Left lung (tissue), 10 donors: Measurements from ENCODE around the gene FAM110A. TPM values are rescaled to one million over a fixed set of nuclear protein-coding genes. Genes with fewer than 3 reads are reported as not detected.

Source experiments
- ATAC-seq: fragments of 200-7000 bp; cut with Tn5 transposase; one replicate; pipeline ENCODE4 v1.9.1; 2020; ENCODE audit warnings: moderate library complexity
- DNase-seq, 4 donors: peaks; one replicate each; pipeline ENCODE4 v3.0.0-alpha.2; 2013 to 2020
- H3K27ac ChIP-seq, 2 donors: fragments of 200-600 bp; sonication (generic) in 1 of 2; one replicate each; pipeline versions ENCODE4 v1.5.0 to v1.8.0; 2020 to 2021
- H3K27me3 ChIP-seq, 2 donors: fragments of 200-600 bp; sonication (generic) in 1 of 2; one replicate each; pipeline versions ENCODE4 v1.5.0 to v1.8.0; 2020 to 2021
- H3K36me3 ChIP-seq, 2 donors: fragments of 200-600 bp; sonication (generic) in 1 of 2; one replicate each; pipeline versions ENCODE4 v1.5.0 to v1.8.0; 2020 to 2021
- H3K4me1 ChIP-seq, 2 donors: fragments of 200-600 bp; one replicate each; pipeline ENCODE4 v1.8.0; 2021
- H3K4me3 ChIP-seq, 2 donors: fragments of 200-600 bp; sonication (generic) in 1 of 2; one replicate each; pipeline versions ENCODE4 v1.5.0 to v1.8.0; 2020 to 2021; ENCODE audit warnings: mild to moderate bottlenecking in 1 of 2
- H3K9me3 ChIP-seq, 2 donors: fragments of 200-600 bp; sonication (generic) in 1 of 2; one replicate each; pipeline versions ENCODE4 v1.5.0 to v1.8.0; 2020 to 2021
- CTCF ChIP-seq, 2 donors: fragments of 200-600 bp; sonication (generic) in 1 of 2; IDR thresholded peaks; one replicate each; pipeline versions ENCODE4 v1.5.0 to v1.8.0; 2021; ENCODE audit warnings: antibody characterized with exemption in 2 of 2
- intact Hi-C, 2 donors: fragments of 100-400 bp; cut with DNase I; formaldehyde crosslinking; loops; one replicate each; pipeline versions ENCODE4 v1.11.2 to v1.14.2; 2022
- polyA plus RNA-seq, 6 donors: library from polyadenylated mRNA; unstranded; fragments of 120-200 nt; gene quantifications; one replicate each; pipeline ENCODE4 v1.2.1, GENCODE V29; 2013; ENCODE audit not compliant: insufficient read length in 6 of 6
- total RNA-seq, 2 donors: library from RNA; stranded (reverse); fragmentation: NEBNext Ultra II Directional; extraction: Animal tissue kit (Norgen Biotek cat#: 25700); gene quantifications; one replicate each; pipeline ENCODE4 v1.2.1, GENCODE V29; 2021
- donor health status: DM: no; HTN: yes; CAD: no.
- donor health status: DM: no; HTN: no; CAD: no.

FAM110A gene
- total and polyA plus RNA-seq, 8 donors = 11.8 to 21.5 (median 13.4) TPM

GRCh38 chr20:828987-829386 lies 4.5 kb upstream of the FAM110A start:
- no peak overlapping the region for H3K27ac ChIP-seq
- H3K36me3 ChIP-seq = no peaks in the 10 kb centered on the region
- peaks cover 0 to 11% of the 10 kb centered on the region in 2 donors for H3K4me1 ChIP-seq
- H3K9me3 ChIP-seq = no peaks in the 10 kb centered on the region
- H3K4me3 ChIP-seq = no peak overlapping the region
- no peak for DNase-seq
- no peak for TF ChIP-seq CTCF (IDR thresholded peaks at IDR 0.05)
- no peak for ATAC-seq
- intact Hi-C loops = no loop called here
- no peaks in the 10 kb centered on the region for H3K27me3 ChIP-seq

- ATAC-seq (no peak), DNase-seq (no peak)
- no peak overlapping the region for H3K27ac ChIP-seq
- no peaks in the 10 kb centered on the region for H3K9me3 ChIP-seq
- no peak for TF ChIP-seq CTCF (IDR thresholded peaks at IDR 0.05)
- intact Hi-C loops = no loop called here
- peaks cover 0 to 17% of the 10 kb centered on the region in 2 donors for H3K4me1 ChIP-seq
- H3K36me3 ChIP-seq = no peaks in the 10 kb centered on the region
- no peak overlapping the region for H3K4me3 ChIP-seq
- H3K27me3 ChIP-seq = no peaks in the 10 kb centered on the region
Measured at GRCh38 chr20:829551-829950, 4.0 kb upstream of the FAM110A start.

- no peak for TF ChIP-seq CTCF (IDR thresholded peaks at IDR 0.05)
- H3K27me3 ChIP-seq = no peaks in the 10 kb centered on the region
- ATAC-seq (no peak), DNase-seq (no peak)
- H3K36me3 ChIP-seq = no peaks in the 10 kb centered on the region
- no peaks in the 10 kb centered on the region for H3K9me3 ChIP-seq
- intact Hi-C loops = no loop called here
- H3K4me3 ChIP-seq = no peak overlapping the region
- no peak overlapping the region for H3K27ac ChIP-seq
- H3K4me1 ChIP-seq = peaks cover 0 to 22% of the 10 kb centered on the region in 2 donors
Measured at GRCh38 chr20:830011-830521, 3.4 kb upstream of the FAM110A start.

- DNase-seq = no peak
- Histone ChIP-seq H3K27me3 (no peaks in the 10 kb centered on the region), H3K4me1 (peaks cover 9 to 34% of the 10 kb centered on the region in 2 donors), H3K4me3 (no peak overlapping the region), H3K27ac (no peak overlapping the region), H3K36me3 (no peaks in the 10 kb centered on the region), H3K9me3 (no peaks in the 10 kb centered on the region)
- ATAC-seq = no peak
- TF ChIP-seq CTCF (IDR thresholded peaks at IDR 0.05) = no peak
- intact Hi-C loops = no loop called here
Measured at GRCh38 chr20:831251-831650, 2.3 kb upstream of the FAM110A start.

- Histone ChIP-seq H3K27ac (no peak overlapping the region), H3K9me3 (no peaks in the 10 kb centered on the region)
Measured at GRCh38 chr20:831956-832355, 1.6 kb upstream of the FAM110A start.

More at GRCh38 chr20:831956-832355, 1.6 kb upstream of the FAM110A start:
- no peak for ATAC-seq
- no peak for DNase-seq
- no peaks in the 10 kb centered on the region for H3K27me3 ChIP-seq
- no peak for TF ChIP-seq CTCF (IDR thresholded peaks at IDR 0.05)
- H3K4me1 ChIP-seq = peaks cover 12 to 41% of the 10 kb centered on the region in 2 donors
- H3K36me3 ChIP-seq = no peaks in the 10 kb centered on the region
- intact Hi-C loops = no loop called here
- H3K4me3 ChIP-seq = no peak overlapping the region
